Body of pancreas (tissue), 4 donors: ENCODE results near the gene GPC4.

Experiments
- CTCF ChIP-seq, 7 experiments: fragments of 450-650 bp in 4 of 7; fragments of 200-600 bp in 3 of 7; sonication (generic) in 3 of 7; IDR thresholded peaks; one replicate each; pipeline ENCODE4 v1.5.1; 2016 to 2019; ENCODE audit warnings: antibody characterized with exemption in 7 of 7
- POLR2A ChIP-seq, 3 donors: fragments of 450-650 bp; IDR thresholded peaks; one replicate each; pipeline ENCODE4 v1.6.1; 2016; ENCODE audit warnings: antibody characterized with exemption in 3 of 3, mild to moderate bottlenecking in 2 of 3

GRCh38 chrX:133346026-133346425 lies 69.3 kb downstream of the GPC4 start:
- TF ChIP-seq CTCF (IDR thresholded peaks at IDR 0.05) (no peak), POLR2A (IDR thresholded peaks at IDR 0.05) (no peak)
